Activated CD4-positive, alpha-beta memory T cell treated with anti-CD3 and anti-CD28 coated beads, Interleukin-2, amount 10 ng/mL, durations not matched to agents 7 days and 5 days (primary cell): Measurements from ENCODE around the gene PLEKHG4B. TPM values are rescaled to one million over a fixed set of nuclear protein-coding genes. Genes with fewer than 3 reads are reported as not detected.
"Not testable (repeated sequence)": the region's sequence is repeated elsewhere in the genome, so short reads cannot be mapped to it uniquely, and the experiment has no call there.

Experiments used
- CTCF ChIA-PET: fragments of 350-600 bp; sonication (Branson Sonifier 250); formaldehyde crosslinking; loops from one replicate; lab custom pipeline; 2021; ENCODE audit warnings: antibody characterized with exemption, inconsistent platforms; lab: Charles Lee
- POLR2A ChIA-PET: fragments of 350-600 bp; sonication (Branson Sonifier 250); formaldehyde crosslinking; loops from one replicate; lab custom pipeline; 2021; ENCODE audit warnings: antibody characterized with exemption; lab: Charles Lee
- DNase-seq: peaks from one replicate; pipeline ENCODE4 v3.0.0-alpha.2; 2020
- H3K27ac Mint-ChIP-seq: one replicate; pipeline ENCODE4 v1.8.0; 2021; ENCODE audit warnings: mild to moderate bottlenecking, mixed read lengths
- H3K27me3 Mint-ChIP-seq: one replicate; pipeline ENCODE4 v1.8.0; 2021; ENCODE audit warnings: mixed read lengths
- H3K36me3 Mint-ChIP-seq: one replicate; pipeline ENCODE4 v1.8.0; 2021; ENCODE audit warnings: low read depth, mixed read lengths
- H3K4me1 Mint-ChIP-seq: one replicate; pipeline ENCODE4 v1.8.0; 2021; ENCODE audit warnings: mixed read lengths
- H3K4me3 Mint-ChIP-seq: one replicate; pipeline ENCODE4 v1.8.0; 2021; ENCODE audit warnings: mild to moderate bottlenecking, mixed read lengths
- H3K9me3 Mint-ChIP-seq: one replicate; pipeline ENCODE4 v1.8.0; 2021; ENCODE audit warnings: mixed read lengths
- total RNA-seq, 2 experiments: library from RNA; stranded (reverse); gene quantifications; one replicate each; pipeline ENCODE4 v1.2.3, GENCODE V29; 2021

The PLEKHG4B gene
- total RNA-seq, 2 experiments from 2014 or later = not detected

GRCh38 chr5:163338-163620, 71.3 kb downstream of the PLEKHG4B start:
- Mint-ChIP-seq H3K27ac (no peak overlapping the region), H3K4me1 (no peaks in the 10 kb centered on the region), H3K36me3 (no peaks in the 10 kb centered on the region), H3K9me3 (no peaks in the 10 kb centered on the region), H3K4me3 (no peak overlapping the region), H3K27me3 (no peaks in the 10 kb centered on the region)
- no peak for DNase-seq
- ChIA-PET POLR2A (no interaction called here), CTCF (no interaction called here)

- H3K4me3 Mint-ChIP-seq = no peak overlapping the region
- DNase-seq = no peak
- no peaks in the 10 kb centered on the region for H3K9me3 Mint-ChIP-seq
- ChIA-PET CTCF (no interaction called here), POLR2A (no interaction called here)
- no peaks in the 10 kb centered on the region for H3K27me3 Mint-ChIP-seq
- H3K4me1 Mint-ChIP-seq = no peaks in the 10 kb centered on the region
- no peak overlapping the region for H3K27ac Mint-ChIP-seq
- H3K36me3 Mint-ChIP-seq = no peaks in the 10 kb centered on the region
Measured at GRCh38 chr5:163841-164240, 71.9 kb downstream of the PLEKHG4B start.

- Mint-ChIP-seq H3K4me3 (no peak overlapping the region), H3K27ac (no peak overlapping the region), H3K36me3 (no peaks in the 10 kb centered on the region), H3K27me3 (no peaks in the 10 kb centered on the region), H3K9me3 (no peaks in the 10 kb centered on the region), H3K4me1 (no peaks in the 10 kb centered on the region)
- no peak for DNase-seq
- ChIA-PET POLR2A (no interaction called here), CTCF (no interaction called here)
Measured at GRCh38 chr5:164244-164643, 72.3 kb downstream of the PLEKHG4B start.

- H3K4me1 Mint-ChIP-seq, H3K4me3 Mint-ChIP-seq, POLR2A ChIA-PET, H3K27ac Mint-ChIP-seq, DNase-seq, H3K9me3 Mint-ChIP-seq, H3K27me3 Mint-ChIP-seq, CTCF ChIA-PET, H3K36me3 Mint-ChIP-seq: not testable (repeated sequence)
Measured at GRCh38 chr5:164783-165182, 72.8 kb downstream of the PLEKHG4B start.

GRCh38 chr5:166441-167372, 74.7 kb downstream of the PLEKHG4B start:
- no peak for DNase-seq
- ChIA-PET CTCF (no interaction called here), POLR2A (no interaction called here)
- Mint-ChIP-seq H3K4me1 (no peaks in the 10 kb centered on the region), H3K9me3 (no peaks in the 10 kb centered on the region), H3K4me3 (no peak overlapping the region), H3K27me3 (no peaks in the 10 kb centered on the region), H3K36me3 (no peaks in the 10 kb centered on the region), H3K27ac (no peak overlapping the region)

- no peaks in the 10 kb centered on the region for H3K9me3 Mint-ChIP-seq
- no peak for DNase-seq
- no peaks in the 10 kb centered on the region for H3K4me1 Mint-ChIP-seq
- H3K4me3 Mint-ChIP-seq = no peak overlapping the region
- ChIA-PET CTCF (no interaction called here), POLR2A (no interaction called here)
- H3K27me3 Mint-ChIP-seq = no peaks in the 10 kb centered on the region
- no peaks in the 10 kb centered on the region for H3K36me3 Mint-ChIP-seq
- no peak overlapping the region for H3K27ac Mint-ChIP-seq
Measured at GRCh38 chr5:167511-167910, 75.5 kb downstream of the PLEKHG4B start.

GRCh38 chr5:167982-168660, 76.2 kb downstream of the PLEKHG4B start:
- Mint-ChIP-seq H3K36me3 (no peaks in the 10 kb centered on the region), H3K27me3 (no peaks in the 10 kb centered on the region), H3K4me1 (no peaks in the 10 kb centered on the region), H3K27ac (no peak overlapping the region), H3K4me3 (no peak overlapping the region), H3K9me3 (no peaks in the 10 kb centered on the region)
- ChIA-PET CTCF (interaction anchor here (0.7 kb wide), 1 partner anchor 268 kb away, joined by 4 read pairs; no protein-coding TSS in a partner anchor), POLR2A (no interaction called here)
- no peak for DNase-seq

GRCh38 chr5:169071-169727, 77.2 kb downstream of the PLEKHG4B start:
- H3K9me3 Mint-ChIP-seq = no peaks in the 10 kb centered on the region
- DNase-seq = no peak
- no peaks in the 10 kb centered on the region for H3K27me3 Mint-ChIP-seq
- no peaks in the 10 kb centered on the region for H3K36me3 Mint-ChIP-seq
- no peak overlapping the region for H3K4me3 Mint-ChIP-seq
- no peaks in the 10 kb centered on the region for H3K4me1 Mint-ChIP-seq
- CTCF ChIA-PET = no interaction called here
- no peak overlapping the region for H3K27ac Mint-ChIP-seq
- POLR2A ChIA-PET = no interaction called here

- Mint-ChIP-seq H3K9me3 (no peaks in the 10 kb centered on the region), H3K27me3 (no peaks in the 10 kb centered on the region), H3K27ac (no peak overlapping the region), H3K4me3 (no peak overlapping the region), H3K4me1 (no peaks in the 10 kb centered on the region), H3K36me3 (no peaks in the 10 kb centered on the region)
- no peak for DNase-seq
- ChIA-PET CTCF (no interaction called here), POLR2A (no interaction called here)
Measured at GRCh38 chr5:169728-170094, 77.7 kb downstream of the PLEKHG4B start.

GRCh38 chr5:170971-171800, 79.2 kb downstream of the PLEKHG4B start:
- H3K27ac Mint-ChIP-seq = no peak overlapping the region
- H3K36me3 Mint-ChIP-seq = no peaks in the 10 kb centered on the region
- H3K4me1 Mint-ChIP-seq = no peaks in the 10 kb centered on the region
- H3K27me3 Mint-ChIP-seq = no peaks in the 10 kb centered on the region
- DNase-seq = no peak
- ChIA-PET CTCF (no interaction called here), POLR2A (no interaction called here)
- H3K4me3 Mint-ChIP-seq = no peak overlapping the region
- no peaks in the 10 kb centered on the region for H3K9me3 Mint-ChIP-seq

GRCh38 chr5:171801-172331, 79.9 kb downstream of the PLEKHG4B start:
- no peaks in the 10 kb centered on the region for H3K9me3 Mint-ChIP-seq
- no peaks in the 10 kb centered on the region for H3K4me1 Mint-ChIP-seq
- no peak overlapping the region for H3K27ac Mint-ChIP-seq
- no peak overlapping the region for H3K4me3 Mint-ChIP-seq
- H3K27me3 Mint-ChIP-seq = no peaks in the 10 kb centered on the region
- POLR2A ChIA-PET = no interaction called here
- H3K36me3 Mint-ChIP-seq = no peaks in the 10 kb centered on the region
- CTCF ChIA-PET = no interaction called here
- no peak for DNase-seq

GRCh38 chr5:172421-172820, 80.5 kb downstream of the PLEKHG4B start:
- Mint-ChIP-seq H3K9me3 (no peaks in the 10 kb centered on the region), H3K36me3 (no peaks in the 10 kb centered on the region), H3K4me1 (no peaks in the 10 kb centered on the region), H3K27me3 (no peaks in the 10 kb centered on the region), H3K27ac (no peak overlapping the region), H3K4me3 (no peak overlapping the region)
- no peak for DNase-seq
- ChIA-PET CTCF (no interaction called here), POLR2A (no interaction called here)

GRCh38 chr5:172841-173251, 80.9 kb downstream of the PLEKHG4B start:
- ChIA-PET CTCF (no interaction called here), POLR2A (no interaction called here)
- Mint-ChIP-seq H3K36me3 (no peaks in the 10 kb centered on the region), H3K4me3 (no peak overlapping the region), H3K27me3 (no peaks in the 10 kb centered on the region), H3K27ac (no peak overlapping the region), H3K9me3 (no peaks in the 10 kb centered on the region), H3K4me1 (no peaks in the 10 kb centered on the region)
- no peak for DNase-seq
